Measurements from ENCODE around the gene GCNT1. TPM values are rescaled to one million over a fixed set of nuclear protein-coding genes. Genes with fewer than 3 reads are reported as not detected.
A peak's percentile ranks its signal among the peaks of the same experiment; 100 is the strongest.

The GCNT1 gene
- total and polyA plus RNA-seq, 3 experiments from 2014 or later, result 4.3 to 20.9 (median 14.8) TPM

DNA sequence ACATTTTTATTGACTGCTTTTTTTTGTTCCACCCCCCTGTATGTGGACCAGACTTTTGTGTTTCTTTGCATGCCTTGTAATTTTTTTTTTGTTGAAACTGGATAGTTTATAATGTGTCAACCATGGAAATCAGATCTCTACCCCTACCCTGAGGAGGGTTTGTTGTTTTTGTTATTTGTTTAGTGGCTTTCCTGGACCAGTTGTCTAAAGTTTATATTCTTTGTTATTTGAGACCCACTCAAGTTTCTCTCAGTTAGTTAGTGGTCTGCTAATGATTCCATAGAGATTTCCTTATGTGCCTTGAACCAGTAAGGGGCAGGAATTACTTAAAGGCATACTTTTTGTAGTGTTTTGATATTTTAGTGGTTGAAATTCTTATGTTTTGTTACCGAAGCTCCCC lies 41.1 kb downstream of the GCNT1 start:
- H3K36me3 ChIP-seq (ENCODE audit: insufficient read depth, low read length), result no peaks in the 10 kb centered on the region
- no peak for DNase-seq
- H3K27me3 Mint-ChIP-seq, result no peaks in the 10 kb centered on the region
- H3K27ac Mint-ChIP-seq, result no peak overlapping the region
- no peaks in the 10 kb centered on the region for H3K4me1 ChIP-seq (ENCODE audit: insufficient read depth, low read length)
- peaks cover 0 to 2% (median 0%) of the 10 kb centered on the region in 5 donors for H3K9me3 Mint-ChIP-seq
- H3K4me1 Mint-ChIP-seq, result no peaks in the 10 kb centered on the region
- H3K9me3 ChIP-seq (ENCODE audit: low read length), result no peaks in the 10 kb centered on the region
- POLR2A ChIA-PET, result no interaction called here
- no peak overlapping the region for H3K27ac ChIP-seq (ENCODE audit: low read depth, low read length)
- H3K4me3 Mint-ChIP-seq, result no peak overlapping the region
- CTCF ChIA-PET, result no interaction called here
- no peaks in the 10 kb centered on the region for H3K27me3 ChIP-seq (ENCODE audit: insufficient read depth, low read length, poor library complexity, severe bottlenecking)
- H3K4me3 ChIP-seq (ENCODE audit: low read length), result no peak overlapping the region
- H3K36me3 Mint-ChIP-seq, result peaks cover 16 to 28% (median 28%) of the 10 kb centered on the region in 3 donors

DNA sequence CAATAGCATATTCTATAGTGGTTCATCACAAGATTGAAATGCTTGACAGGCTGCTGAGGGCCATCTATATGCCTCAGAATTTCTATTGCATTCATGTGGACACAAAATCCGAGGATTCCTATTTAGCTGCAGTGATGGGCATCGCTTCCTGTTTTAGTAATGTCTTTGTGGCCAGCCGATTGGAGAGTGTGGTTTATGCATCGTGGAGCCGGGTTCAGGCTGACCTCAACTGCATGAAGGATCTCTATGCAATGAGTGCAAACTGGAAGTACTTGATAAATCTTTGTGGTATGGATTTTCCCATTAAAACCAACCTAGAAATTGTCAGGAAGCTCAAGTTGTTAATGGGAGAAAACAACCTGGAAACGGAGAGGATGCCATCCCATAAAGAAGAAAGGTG lies 43.8 kb downstream of the GCNT1 start:
- CTCF ChIA-PET, result interaction anchor here (1.1 kb wide), 1 partner anchor 36 kb away, joined by 3 read pairs; no protein-coding TSS in a partner anchor
- Histone ChIP-seq H3K36me3 (ENCODE audit: insufficient read depth, low read length) (no peaks in the 10 kb centered on the region), H3K4me3 (ENCODE audit: low read length) (no peak overlapping the region), H3K9me3 (ENCODE audit: low read length) (no peaks in the 10 kb centered on the region), H3K4me1 (ENCODE audit: insufficient read depth, low read length) (no peaks in the 10 kb centered on the region), H3K27me3 (ENCODE audit: insufficient read depth, low read length, poor library complexity, severe bottlenecking) (no peaks in the 10 kb centered on the region), H3K27ac (ENCODE audit: low read depth, low read length) (no peak overlapping the region)
- Mint-ChIP-seq H3K27me3 (no peaks in the 10 kb centered on the region), H3K4me1 (no peaks in the 10 kb centered on the region), H3K4me3 (no peak overlapping the region), H3K27ac (no peak overlapping the region), H3K9me3 (no peaks in the 10 kb centered on the region), H3K36me3 (peaks cover 14 to 26% (median 17%) of the 10 kb centered on the region in 3 donors)
- POLR2A ChIA-PET, result no interaction called here
- DNase-seq, result no peak

DNA sequence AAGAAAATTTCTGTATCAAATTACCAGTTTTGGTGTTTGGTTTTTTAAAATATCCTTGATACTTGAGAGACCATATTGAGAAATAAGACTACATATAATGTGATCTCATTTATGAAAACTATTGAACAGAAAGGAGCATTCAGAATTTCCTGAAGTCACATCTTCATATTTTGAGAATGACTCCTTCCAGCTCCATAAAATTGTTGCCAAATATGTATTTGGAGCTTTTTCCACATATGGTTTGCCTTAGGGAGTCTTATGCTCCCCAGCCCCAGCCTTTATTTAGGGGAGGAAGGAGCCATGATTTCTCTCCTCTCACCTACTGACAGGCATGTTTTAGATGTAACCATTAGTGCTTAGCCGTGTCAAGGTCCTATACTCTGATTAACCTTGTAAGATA lies 51.1 kb downstream of the GCNT1 start:
- DNase-seq, result no peak
- no peak overlapping the region for H3K4me3 ChIP-seq (ENCODE audit: low read length)
- H3K27me3 ChIP-seq (ENCODE audit: insufficient read depth, low read length, poor library complexity, severe bottlenecking), result no peaks in the 10 kb centered on the region
- Mint-ChIP-seq H3K36me3 (no peaks in the 10 kb centered on the region), H3K27ac (peak overlapping the region in 1 of 8 donors; percentile 38), H3K4me1 (no peaks in the 10 kb centered on the region), H3K27me3 (no peaks in the 10 kb centered on the region), H3K9me3 (peaks cover 0 to 7% (median 0%) of the 10 kb centered on the region in 5 donors), H3K4me3 (no peak overlapping the region)
- H3K27ac ChIP-seq (ENCODE audit: low read depth, low read length), result no peak overlapping the region
- no peaks in the 10 kb centered on the region for H3K36me3 ChIP-seq (ENCODE audit: insufficient read depth, low read length)
- no peaks in the 10 kb centered on the region for H3K4me1 ChIP-seq (ENCODE audit: insufficient read depth, low read length)
- no peaks in the 10 kb centered on the region for H3K9me3 ChIP-seq (ENCODE audit: low read length)
- ChIA-PET CTCF (no interaction called here), POLR2A (no interaction called here)

DNA sequence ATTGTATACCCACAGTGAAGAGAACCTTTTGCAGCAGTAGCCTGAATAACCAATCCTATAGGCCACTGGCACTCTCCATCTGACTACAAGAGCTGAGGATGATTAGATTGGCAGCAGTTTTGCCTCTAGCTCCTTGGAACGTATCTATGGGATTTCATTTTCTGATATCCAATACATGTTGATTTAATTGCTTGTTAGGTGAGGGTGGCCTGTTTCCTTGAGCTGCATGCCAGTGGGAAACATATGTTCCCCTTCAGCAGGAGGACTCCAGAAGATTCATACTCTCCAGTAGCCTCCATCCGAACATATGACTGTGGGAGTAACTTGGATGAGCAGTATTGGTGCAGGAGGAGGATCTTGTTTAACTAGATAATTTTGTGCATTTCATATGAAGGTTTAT lies 51.5 kb downstream of the GCNT1 start:
- ChIA-PET POLR2A (no interaction called here), CTCF (no interaction called here)
- H3K27ac ChIP-seq (ENCODE audit: low read depth, low read length), result no peak overlapping the region
- H3K27me3 ChIP-seq (ENCODE audit: insufficient read depth, low read length, poor library complexity, severe bottlenecking), result no peaks in the 10 kb centered on the region
- peak overlapping the region in 1 of 8 donors; percentile 38 for H3K27ac Mint-ChIP-seq
- no peaks in the 10 kb centered on the region for H3K4me1 Mint-ChIP-seq
- no peak overlapping the region for H3K4me3 ChIP-seq (ENCODE audit: low read length)
- no peaks in the 10 kb centered on the region for H3K36me3 ChIP-seq (ENCODE audit: insufficient read depth, low read length)
- H3K4me1 ChIP-seq (ENCODE audit: insufficient read depth, low read length), result no peaks in the 10 kb centered on the region
- H3K27me3 Mint-ChIP-seq, result no peaks in the 10 kb centered on the region
- peaks cover 0 to 7% (median 0%) of the 10 kb centered on the region in 5 donors for H3K9me3 Mint-ChIP-seq
- no peaks in the 10 kb centered on the region for H3K9me3 ChIP-seq (ENCODE audit: low read length)
- no peaks in the 10 kb centered on the region for H3K36me3 Mint-ChIP-seq
- no peak overlapping the region for H3K4me3 Mint-ChIP-seq
- no peak for DNase-seq

DNA sequence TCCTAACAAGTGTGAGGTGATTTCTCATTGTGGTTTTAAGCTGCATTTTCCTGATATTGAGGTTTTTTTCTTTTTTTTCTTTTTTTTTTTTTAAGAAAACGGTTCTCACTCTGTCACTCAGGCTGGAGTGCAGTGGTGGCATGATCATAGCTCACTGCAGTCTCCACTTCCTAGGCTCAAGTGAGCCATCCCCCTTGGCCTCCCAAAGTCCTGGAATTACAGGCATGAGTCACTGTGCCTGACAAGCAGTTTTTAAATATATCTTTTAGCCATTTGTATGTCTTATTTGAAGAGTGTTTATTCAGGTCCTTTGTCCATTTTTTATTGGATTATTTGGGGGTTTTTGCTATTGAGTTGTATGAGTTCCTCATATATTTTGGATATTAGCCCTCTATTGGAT lies 53.8 kb downstream of the GCNT1 start:
- Mint-ChIP-seq H3K27ac (no peak overlapping the region), H3K4me3 (no peak overlapping the region), H3K36me3 (peaks cover 0 to 4% (median 0%) of the 10 kb centered on the region in 3 donors), H3K9me3 (peaks cover 0 to 7% (median 0%) of the 10 kb centered on the region in 5 donors), H3K27me3 (no peaks in the 10 kb centered on the region), H3K4me1 (peaks cover 0 to 10% (median 5%) of the 10 kb centered on the region in 3 donors)
- no peaks in the 10 kb centered on the region for H3K9me3 ChIP-seq (ENCODE audit: low read length)
- ChIA-PET POLR2A (no interaction called here), CTCF (no interaction called here)
- no peaks in the 10 kb centered on the region for H3K4me1 ChIP-seq (ENCODE audit: insufficient read depth, low read length)
- H3K27me3 ChIP-seq (ENCODE audit: insufficient read depth, low read length, poor library complexity, severe bottlenecking), result no peaks in the 10 kb centered on the region
- no peak overlapping the region for H3K27ac ChIP-seq (ENCODE audit: low read depth, low read length)
- no peaks in the 10 kb centered on the region for H3K36me3 ChIP-seq (ENCODE audit: insufficient read depth, low read length)
- no peak for DNase-seq
- H3K4me3 ChIP-seq (ENCODE audit: low read length), result no peak overlapping the region

DNA sequence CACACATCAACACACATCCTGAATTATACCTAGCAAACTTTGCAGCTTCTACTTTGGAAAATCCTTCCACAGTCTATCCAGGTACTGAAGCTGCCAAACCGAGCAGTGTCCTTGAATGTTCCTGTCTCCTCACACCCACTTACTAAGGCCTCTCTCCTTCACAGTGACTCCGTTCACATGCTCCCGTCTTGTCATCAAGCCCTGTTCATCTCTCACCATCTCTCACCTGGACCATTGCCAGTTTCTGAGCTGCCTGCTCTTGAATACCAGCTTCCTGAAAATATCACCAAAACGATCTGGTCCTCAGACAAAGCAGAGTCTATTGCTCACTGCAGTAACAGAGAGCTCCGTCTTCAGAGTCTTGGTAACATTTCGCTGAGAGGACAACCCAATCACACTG lies 57.4 kb downstream of the GCNT1 start:
- peaks cover 0 to 7% (median 0%) of the 10 kb centered on the region in 5 donors for H3K9me3 Mint-ChIP-seq
- H3K27ac ChIP-seq (ENCODE audit: low read depth, low read length), result no peak overlapping the region
- no peaks in the 10 kb centered on the region for H3K36me3 ChIP-seq (ENCODE audit: insufficient read depth, low read length)
- H3K27me3 ChIP-seq (ENCODE audit: insufficient read depth, low read length, poor library complexity, severe bottlenecking), result no peaks in the 10 kb centered on the region
- peak in 3 of 5 donors; percentile 3 to 52 (median 15) for DNase-seq
- H3K4me1 ChIP-seq (ENCODE audit: insufficient read depth, low read length), result no peaks in the 10 kb centered on the region
- CTCF ChIA-PET, result interaction anchor here (0.8 kb wide), 1 partner anchor 57 kb away, joined by 3 read pairs; the partner anchor contains the start of gene GCNT1
- peaks cover 0 to 4% (median 0%) of the 10 kb centered on the region in 3 donors for H3K36me3 Mint-ChIP-seq
- H3K27ac Mint-ChIP-seq, result peak overlapping the region in 1 of 8 donors; percentile 3
- no peaks in the 10 kb centered on the region for H3K9me3 ChIP-seq (ENCODE audit: low read length)
- H3K4me1 Mint-ChIP-seq, result peaks cover 0 to 10% (median 5%) of the 10 kb centered on the region in 3 donors
- H3K4me3 ChIP-seq (ENCODE audit: low read length), result no peak overlapping the region
- no peaks in the 10 kb centered on the region for H3K27me3 Mint-ChIP-seq
- peak overlapping the region in 1 of 7 donors; percentile 34 for H3K4me3 Mint-ChIP-seq
- POLR2A ChIA-PET, result no interaction called here

DNA sequence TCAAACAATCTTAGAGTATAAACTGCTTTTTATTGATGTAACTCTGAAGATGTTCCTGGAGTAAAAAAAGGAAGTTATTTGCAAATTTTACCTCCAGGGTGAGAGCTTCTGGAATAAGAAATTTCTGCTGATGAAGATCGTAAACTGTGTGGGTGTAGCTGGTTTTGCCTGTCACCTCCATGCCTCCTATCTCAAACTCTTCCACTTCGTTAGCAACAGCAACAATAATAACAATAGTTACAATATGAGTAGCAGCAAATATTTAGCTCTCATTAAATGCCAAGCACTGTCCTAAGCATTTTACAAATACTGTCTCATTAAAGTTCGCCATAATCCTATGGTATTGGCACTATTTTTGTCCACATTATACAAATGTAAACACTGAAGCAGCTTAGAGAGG lies 57.9 kb downstream of the GCNT1 start:
- Histone ChIP-seq H3K4me3 (ENCODE audit: low read length) (no peak overlapping the region), H3K9me3 (ENCODE audit: low read length) (no peaks in the 10 kb centered on the region), H3K36me3 (ENCODE audit: insufficient read depth, low read length) (no peaks in the 10 kb centered on the region), H3K27ac (ENCODE audit: low read depth, low read length) (no peak overlapping the region), H3K27me3 (ENCODE audit: insufficient read depth, low read length, poor library complexity, severe bottlenecking) (no peaks in the 10 kb centered on the region), H3K4me1 (ENCODE audit: insufficient read depth, low read length) (no peaks in the 10 kb centered on the region)
- H3K4me3 Mint-ChIP-seq, result no peak overlapping the region
- ChIA-PET CTCF (no interaction called here), POLR2A (no interaction called here)
- DNase-seq, result no peak
- no peaks in the 10 kb centered on the region for H3K27me3 Mint-ChIP-seq
- H3K36me3 Mint-ChIP-seq, result peaks cover 0 to 4% (median 0%) of the 10 kb centered on the region in 3 donors
- peaks cover 0 to 5% (median 0%) of the 10 kb centered on the region in 5 donors for H3K9me3 Mint-ChIP-seq
- no peak overlapping the region for H3K27ac Mint-ChIP-seq
- peaks cover 0 to 10% (median 5%) of the 10 kb centered on the region in 3 donors for H3K4me1 Mint-ChIP-seq

DNA sequence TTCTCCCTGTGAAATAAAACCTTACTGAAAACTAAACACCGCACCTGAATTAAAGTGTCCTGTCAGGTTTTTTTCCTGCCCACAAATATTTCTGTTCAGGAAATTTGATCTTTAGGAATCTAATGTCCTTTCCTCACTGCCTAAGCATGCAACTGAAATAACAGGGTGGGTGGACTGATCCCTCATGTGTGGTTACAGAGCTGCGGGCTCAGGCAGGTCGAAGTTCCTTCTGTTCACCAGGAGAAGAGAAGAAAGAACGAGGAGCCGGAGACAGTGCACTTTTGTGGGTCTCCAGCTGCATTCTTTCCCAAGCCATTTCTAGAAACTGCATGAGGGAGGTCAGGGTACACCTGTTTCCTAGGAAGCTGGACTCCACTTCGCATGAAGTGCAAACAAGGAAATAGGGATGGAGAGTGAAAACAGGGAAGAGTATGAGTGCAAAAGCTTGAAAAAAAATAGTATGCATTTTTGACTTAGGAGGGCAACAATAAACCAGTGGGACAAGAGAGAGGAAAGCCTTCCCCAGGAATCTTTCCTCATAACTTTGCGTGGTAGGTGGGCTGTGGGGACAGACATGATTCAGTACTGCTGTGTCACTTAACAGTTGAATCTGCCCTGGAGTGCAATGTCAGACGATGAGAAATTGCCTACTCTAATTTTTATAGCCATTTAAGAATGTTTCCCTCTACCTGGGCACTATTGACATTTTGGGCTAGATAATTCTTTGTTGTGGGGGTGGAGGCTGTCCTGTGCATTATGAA lies 60.3 kb downstream of the GCNT1 start:
- ChIA-PET CTCF (no interaction called here), POLR2A (no interaction called here)
- Mint-ChIP-seq H3K27ac (no peak overlapping the region), H3K4me3 (no peak overlapping the region), H3K27me3 (no peaks in the 10 kb centered on the region), H3K9me3 (no peaks in the 10 kb centered on the region), H3K4me1 (peaks cover 0 to 10% (median 5%) of the 10 kb centered on the region in 3 donors), H3K36me3 (peaks cover 0 to 4% (median 0%) of the 10 kb centered on the region in 3 donors)
- Histone ChIP-seq H3K9me3 (ENCODE audit: low read length) (no peaks in the 10 kb centered on the region), H3K27ac (ENCODE audit: low read depth, low read length) (no peak overlapping the region), H3K4me3 (ENCODE audit: low read length) (no peak overlapping the region), H3K4me1 (ENCODE audit: insufficient read depth, low read length) (no peaks in the 10 kb centered on the region), H3K36me3 (ENCODE audit: insufficient read depth, low read length) (no peaks in the 10 kb centered on the region), H3K27me3 (ENCODE audit: insufficient read depth, low read length, poor library complexity, severe bottlenecking) (no peaks in the 10 kb centered on the region)
- no peak for DNase-seq

Data from CD8-positive, alpha-beta memory T cell (primary cell).